SK-N-SH (cell line): ENCODE data around the gene TNFRSF1A. TPM values are rescaled to one million over a fixed set of nuclear protein-coding genes. Genes with fewer than 3 reads are reported as not detected.

ENCODE experiments used
- CTCF ChIA-PET: fragments of 300-600, 350-600 bp; formaldehyde crosslinking; extraction: SDS; loops from one replicate; lab custom pipeline; 2021; lab: Yijun Ruan, JAX
- POLR2A ChIA-PET: fragments of 350-600 bp; sonication (Branson Sonifier 250); formaldehyde crosslinking; extraction: SDS; loops from one replicate; lab custom pipeline; 2020; ENCODE audit warnings: antibody characterized with exemption, inconsistent platforms; lab: Yijun Ruan, JAX
- DNase-seq: peaks from one replicate; pipeline ENCODE4 v3.0.0; 2012
- H2AFZ ChIP-seq: fragments of 200-600 bp; sonication (generic); 2 replicates; pipeline ENCODE4 v1.8.1; 2016; ENCODE audit warnings: antibody characterized with exemption, mild to moderate bottlenecking, low read depth
- H3F3A ChIP-seq: fragments of 200-600 bp; sonication (generic); replicated peaks from 2 replicates; pipeline ENCODE3; 2016; ENCODE audit warnings: antibody characterized with exemption, mild to moderate bottlenecking; ENCODE audit not compliant: insufficient read depth
- H3K27ac ChIP-seq, 2 experiments: fragments of 200-500 bp in 1 of 2; fragments of 200-600 bp in 1 of 2; sonication (Bioruptor generic) in 1 of 2; sonication (generic), shearing (Covaris generic) in 1 of 2; 2 replicates each; pipeline versions ENCODE4 v1.5.1 to v1.6.1; 2014 to 2016; ENCODE audit warnings: low read depth in 2 of 2, inconsistent platforms in 1 of 2, low read length in 1 of 2, mild to moderate bottlenecking in 1 of 2, mixed read lengths in 1 of 2
- H3K27me3 ChIP-seq: fragments of 200-600 bp; sonication (generic), shearing (Covaris generic); 2 replicates; pipeline ENCODE4 v1.6.1; 2016; ENCODE audit warnings: mixed run types; ENCODE audit not compliant: insufficient read depth
- H3K36me3 ChIP-seq, 2 experiments: fragments of 200-500 bp in 1 of 2; fragments of 200-600 bp in 1 of 2; sonication (Bioruptor generic) in 1 of 2; sonication (generic) in 1 of 2; replicated peaks in 1 of 2; 2 replicates each; pipeline versions ENCODE3 to v1.5.1; 2014 to 2016; ENCODE audit warnings: low read length in 1 of 2, mild to moderate bottlenecking in 1 of 2; ENCODE audit not compliant: insufficient read depth in 2 of 2, control insufficient read depth in 1 of 2
- H3K4me1 ChIP-seq, 2 experiments: fragments of 200-500 bp in 1 of 2; fragments of 200-600 bp in 1 of 2; sonication (Bioruptor generic) in 1 of 2; sonication (generic), shearing (Covaris generic) in 1 of 2; 2 replicates each; pipeline versions ENCODE4 v1.5.1 to v1.6.1; 2014 to 2016; ENCODE audit warnings: low read depth in 1 of 2, low read length in 1 of 2, mixed run types in 1 of 2; ENCODE audit not compliant: insufficient read depth in 2 of 2, control insufficient read depth in 1 of 2
- H3K4me2 ChIP-seq: fragments of 200-600 bp; sonication (generic), shearing (Covaris generic); 2 replicates; pipeline ENCODE4 v1.6.1; 2017; ENCODE audit warnings: mixed run types
- H3K4me3 ChIP-seq, 2 experiments: fragments of 200-500 bp in 1 of 2; fragments of 200-600 bp in 1 of 2; sonication (Bioruptor generic) in 1 of 2; sonication (generic), shearing (Covaris generic) in 1 of 2; 2 replicates each; pipeline versions ENCODE4 v1.5.1 to v1.8.1; 2014 to 2016; ENCODE audit warnings: low read depth in 2 of 2, inconsistent platforms in 1 of 2, low read length in 1 of 2, mild to moderate bottlenecking in 1 of 2, mixed read lengths in 1 of 2, moderate library complexity in 1 of 2
- H3K79me2 ChIP-seq: fragments of 200-600 bp; sonication (generic); 2 replicates; pipeline ENCODE4 v1.8.1; 2017; ENCODE audit warnings: mild to moderate bottlenecking; ENCODE audit not compliant: insufficient read depth
- H3K9ac ChIP-seq: fragments of 200-600 bp; sonication (generic); 2 replicates; pipeline ENCODE4 v1.6.1; 2017; ENCODE audit warnings: mixed run types
- H3K9me2 ChIP-seq: fragments of 200-600 bp; sonication (generic); 2 replicates; pipeline ENCODE4 v1.6.1; 2017; ENCODE audit warnings: mixed run types
- H3K9me3 ChIP-seq: fragments of 200-600 bp; sonication (generic); 2 replicates; pipeline ENCODE4 v1.6.1; 2017; ENCODE audit warnings: mixed run types, mild to moderate bottlenecking, moderate library complexity
- H4K20me1 ChIP-seq: fragments of 200-600 bp; sonication (generic); 2 replicates; pipeline ENCODE4 v1.6.1; 2017; ENCODE audit warnings: mild to moderate bottlenecking, mixed run types; ENCODE audit not compliant: insufficient read depth
- CHD2 ChIP-seq: fragments of 150-350 bp; IDR thresholded peaks from 2 replicates; pipeline ENCODE4 v1.6.1; 2018; ENCODE audit warnings: low read length; ENCODE audit not compliant: partially characterized antibody
- ELF1 ChIP-seq: IDR thresholded peaks from 2 replicates; pipeline ENCODE4 v1.4.0; 2012
- EP300 ChIP-seq, 2 experiments: IDR thresholded peaks; 2 replicates each; pipeline versions ENCODE4 v1.4.0 to v1.6.1; 2012; ENCODE audit warnings: borderline replicate concordance in 1 of 2, low read depth in 1 of 2, low read length in 1 of 2
- EZH2phosphoT487 ChIP-seq: fragments of 200-600 bp; sonication (generic); IDR thresholded peaks from 2 replicates; pipeline ENCODE4 v1.6.1; 2017; ENCODE audit warnings: low read depth, mixed run types, mild to moderate bottlenecking, antibody characterized with exemption, moderate library complexity, borderline replicate concordance
- FOSL2 ChIP-seq: IDR thresholded peaks from 2 replicates; pipeline ENCODE4 v1.4.0; 2012; ENCODE audit warnings: low read depth, mild to moderate bottlenecking, moderate library complexity, borderline replicate concordance
- FOXJ3 ChIP-seq: sonication (generic); formaldehyde crosslinking; IDR thresholded peaks from 2 replicates; pipeline ENCODE4 v1.5.1; 2020; ENCODE audit warnings: mild to moderate bottlenecking, missing genetic modification reagents
- GABPA ChIP-seq: IDR thresholded peaks from 2 replicates; pipeline ENCODE4 v1.4.0; 2012; ENCODE audit warnings: low read depth, mild to moderate bottlenecking
- GATA2 ChIP-seq: sonication (generic); formaldehyde crosslinking; IDR thresholded peaks from 2 replicates; pipeline ENCODE4 v1.5.0; 2020; ENCODE audit warnings: mild to moderate bottlenecking, missing genetic modification reagents
- JUND ChIP-seq: IDR thresholded peaks from 2 replicates; pipeline ENCODE4 v1.4.0; 2012
- MEF2A ChIP-seq: IDR thresholded peaks from 2 replicates; pipeline ENCODE4 v1.4.0; 2012; ENCODE audit warnings: low read depth, borderline replicate concordance
- MXI1 ChIP-seq: IDR thresholded peaks from 2 replicates; pipeline ENCODE4 v1.6.1; 2012; ENCODE audit warnings: mild to moderate bottlenecking, low read depth, low read length, improper control_type of control experiment
- NRF1 ChIP-seq: IDR thresholded peaks from 2 replicates; pipeline ENCODE4 v1.6.1; 2012; ENCODE audit warnings: low read depth, mild to moderate bottlenecking, low read length
- POLR2AphosphoS5 ChIP-seq: IDR thresholded peaks from 2 replicates; pipeline ENCODE4 v1.6.1; 2012; ENCODE audit warnings: low read depth, low read length
- RCOR1 ChIP-seq: fragments of 150-350 bp; IDR thresholded peaks from 2 replicates; pipeline ENCODE4 v1.6.1; 2017; ENCODE audit warnings: antibody characterized with exemption, low read length
- TAF1 ChIP-seq: IDR thresholded peaks from 2 replicates; pipeline ENCODE4 v1.6.1; 2012; ENCODE audit warnings: low read depth, mild to moderate bottlenecking, low read length, moderate library complexity, borderline replicate concordance
- TCF12 ChIP-seq: IDR thresholded peaks from 2 replicates; pipeline ENCODE4 v1.4.0; 2012
- TEAD4 ChIP-seq: IDR thresholded peaks from 2 replicates; pipeline ENCODE4 v1.4.0; 2012; ENCODE audit warnings: mild to moderate bottlenecking, borderline replicate concordance; ENCODE audit not compliant: insufficient read depth
- USF1 ChIP-seq: IDR thresholded peaks from 2 replicates; pipeline ENCODE4 v1.4.0; 2012; ENCODE audit warnings: low read depth, borderline replicate concordance
- USF2 ChIP-seq: fragments of 150-350 bp; IDR thresholded peaks from 2 replicates; pipeline ENCODE4 v1.6.1; 2017; ENCODE audit warnings: antibody characterized with exemption, low read length, low read depth, borderline replicate concordance
- WGBS: methylation state at CpG from one replicate; pipeline ENCODE4 v1.1.6; 2017; ENCODE audit warnings: low lambda C conversion rate; 5-methylcytosine and 5-hydroxymethylcytosine counted together
- polyA plus RNA-seq, 3 experiments: library from polyadenylated mRNA; depleted of rRNA; stranded (reverse); fragments of >200 nt; gene quantifications; 2 replicates each; pipeline ENCODE4 v1.2.3, GENCODE V29; 2012
- TF ChIP-seq, protein P1 (sequence below): IDR thresholded peaks from 2 replicates; pipeline ENCODE4 v1.4.0; 2012; ENCODE audit warnings: low read depth, borderline replicate concordance
- TF ChIP-seq, protein P2 (sequence below): IDR thresholded peaks from 2 replicates; pipeline ENCODE4 v1.4.0; 2012; ENCODE audit warnings: low read depth

The TNFRSF1A gene
- polyA plus RNA-seq, 1 of the 3 experiments (the other 2 are of a cell fraction) = 92.9 TPM

DNA sequence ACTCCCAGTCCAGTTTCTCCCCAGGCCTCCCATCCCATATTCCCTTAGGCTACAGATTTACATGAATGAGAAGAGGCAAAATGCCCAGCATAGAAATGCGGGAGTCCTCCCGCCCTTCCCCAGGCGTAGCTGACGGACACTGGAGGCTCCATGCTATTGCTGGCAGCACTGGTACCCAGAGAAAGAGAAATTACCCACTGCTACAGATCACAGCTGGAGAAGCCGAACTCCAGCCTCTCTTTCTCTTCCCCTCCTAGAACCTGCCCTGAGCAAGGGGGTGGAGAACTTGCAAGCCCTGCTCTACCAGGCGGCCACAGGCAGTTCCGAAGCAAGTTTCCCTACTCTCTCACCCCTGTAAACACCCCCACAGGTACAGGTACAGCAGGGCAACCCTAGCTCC, 45.7 kb upstream of the TNFRSF1A start:
- no peaks in the 10 kb centered on the region for H3K9me3 ChIP-seq
- CTCF ChIA-PET = interaction anchor here (1.4 kb wide), 1 partner anchor 78 kb away, joined by 4 read pairs; no protein-coding TSS in a partner anchor
- no peaks in the 10 kb centered on the region for H3K27me3 ChIP-seq
- no peak overlapping the region for H2AFZ ChIP-seq
- no peaks in the 10 kb centered on the region for H3K4me1 ChIP-seq
- H3K9ac ChIP-seq = no peak overlapping the region
- no peak overlapping the region for H3K27ac ChIP-seq
- H3K9me2 ChIP-seq = no peaks in the 10 kb centered on the region
- H3K36me3 ChIP-seq = no peaks in the 10 kb centered on the region
- no peak for TF ChIP-seq EZH2phosphoT487
- no peak for TF ChIP-seq EP300 (IDR thresholded peaks at IDR 0.05; ENCODE audit: borderline replicate concordance in 1 of 2, low read depth in 1 of 2, low read length in 1 of 2)
- no peak for TF ChIP-seq USF2
- TF ChIP-seq, protein P1, sequence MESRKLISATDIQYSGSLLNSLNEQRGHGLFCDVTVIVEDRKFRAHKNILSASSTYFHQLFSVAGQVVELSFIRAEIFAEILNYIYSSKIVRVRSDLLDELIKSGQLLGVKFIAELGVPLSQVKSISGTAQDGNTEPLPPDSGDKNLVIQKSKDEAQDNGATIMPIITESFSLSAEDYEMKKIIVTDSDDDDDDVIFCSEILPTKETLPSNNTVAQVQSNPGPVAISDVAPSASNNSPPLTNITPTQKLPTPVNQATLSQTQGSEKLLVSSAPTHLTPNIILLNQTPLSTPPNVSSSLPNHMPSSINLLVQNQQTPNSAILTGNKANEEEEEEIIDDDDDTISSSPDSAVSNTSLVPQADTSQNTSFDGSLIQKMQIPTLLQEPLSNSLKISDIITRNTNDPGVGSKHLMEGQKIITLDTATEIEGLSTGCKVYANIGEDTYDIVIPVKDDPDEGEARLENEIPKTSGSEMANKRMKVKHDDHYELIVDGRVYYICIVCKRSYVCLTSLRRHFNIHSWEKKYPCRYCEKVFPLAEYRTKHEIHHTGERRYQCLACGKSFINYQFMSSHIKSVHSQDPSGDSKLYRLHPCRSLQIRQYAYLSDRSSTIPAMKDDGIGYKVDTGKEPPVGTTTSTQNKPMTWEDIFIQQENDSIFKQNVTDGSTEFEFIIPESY = no peak
- no peak for TF ChIP-seq TEAD4
- DNase-seq = no peak
- H3F3A ChIP-seq = no peaks in the 10 kb centered on the region
- H3K79me2 ChIP-seq = no peaks in the 10 kb centered on the region
- no peak overlapping the region for H3K4me2 ChIP-seq
- no peak overlapping the region for H3K4me3 ChIP-seq
- H4K20me1 ChIP-seq = no peaks in the 10 kb centered on the region
- WGBS = 96% methylated on average over 5 of the region's 7 CpGs
- POLR2A ChIA-PET = no interaction called here

GRCh38 chr12:6386491-6386890, 44.6 kb upstream of the TNFRSF1A start:
- DNase-seq = no peak
- no peaks in the 10 kb centered on the region for H3K9me2 ChIP-seq
- H3K79me2 ChIP-seq = no peaks in the 10 kb centered on the region
- WGBS = 9% methylated on average over 1 of the region's 1 CpG
- no peaks in the 10 kb centered on the region for H3K9me3 ChIP-seq
- H3K4me3 ChIP-seq = no peak overlapping the region
- no peaks in the 10 kb centered on the region for H3K4me1 ChIP-seq
- no peak overlapping the region for H3K27ac ChIP-seq
- no peaks in the 10 kb centered on the region for H4K20me1 ChIP-seq
- POLR2A ChIA-PET = no interaction called here
- TF ChIP-seq MXI1 (no peak), FOSL2 (no peak), GATA2 (no peak), CHD2 (no peak), GABPA (no peak), POLR2AphosphoS5 (no peak), TAF1 (no peak), ELF1 (no peak), USF1 (no peak), TCF12 (no peak), NRF1 (no peak), MEF2A (no peak), EP300 (IDR thresholded peaks at IDR 0.05; ENCODE audit: borderline replicate concordance in 1 of 2, low read depth in 1 of 2, low read length in 1 of 2) (no peak), JUND (no peak), RCOR1 (no peak), FOXJ3 (CRISPR knock-in tag) (no peak)
- TF ChIP-seq, protein P2, sequence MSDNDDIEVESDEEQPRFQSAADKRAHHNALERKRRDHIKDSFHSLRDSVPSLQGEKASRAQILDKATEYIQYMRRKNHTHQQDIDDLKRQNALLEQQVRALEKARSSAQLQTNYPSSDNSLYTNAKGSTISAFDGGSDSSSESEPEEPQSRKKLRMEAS = no peak
- TF ChIP-seq, all 33 proteins: peak for 0
- Histone ChIP-seq H3K9ac (no peak overlapping the region), H3K4me2 (no peak overlapping the region), H3K36me3 (no peaks in the 10 kb centered on the region), H3K27me3 (no peaks in the 10 kb centered on the region), H2AFZ (no peak overlapping the region), H3F3A (no peaks in the 10 kb centered on the region)
- CTCF ChIA-PET = no interaction called here
